HG03159 (cell line): ENCODE results near the gene CYP3A7.
A peak's percentile ranks its signal among the peaks of the same experiment; 100 is the strongest.
"Not testable (repeated sequence)": the region's sequence is repeated elsewhere in the genome, so short reads cannot be mapped to it uniquely, and the experiment has no call there.

Experiments
- ATAC-seq: cut with Tn5 transposase; IDR thresholded peaks from one replicate; pipeline ENCODE4 v1.9.1; 2021; ENCODE audit warnings: mild to moderate bottlenecking, moderate library complexity; ENCODE audit not compliant: unreplicated experiment

Gene CYP3A7

GRCh38 chr7:99734987-99735386 lies at the start of gene CYP3A7:
Gene CYP3A7, minus strand, starts transcription at chr7:99735196. Its CDS starts 103 bp downstream, at chr7:99735093.
- no peak for ATAC-seq

DNA sequence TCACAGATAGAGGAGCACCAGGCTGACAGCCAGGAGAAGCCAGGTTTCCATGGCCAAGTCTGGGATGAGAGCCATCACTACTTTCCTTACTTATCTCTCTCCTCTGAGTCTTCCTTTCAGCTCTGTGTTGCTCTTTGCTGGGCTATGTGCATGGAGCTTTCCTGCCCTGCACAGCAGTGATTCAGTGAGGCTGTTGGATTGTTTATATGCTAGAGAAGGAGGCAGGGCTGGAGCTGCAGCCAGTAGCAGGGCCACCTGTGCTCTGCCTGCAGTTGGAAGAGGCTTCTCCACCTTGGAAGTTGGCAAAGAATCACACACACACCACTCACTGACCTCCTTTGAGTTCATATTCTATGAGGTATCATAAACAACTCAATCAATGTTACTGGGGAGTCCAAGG lies 49.0 kb upstream of the CYP3A7 start, which contains the start of gene CYP3A4:
TSS of gene CYP3A4 (minus strand) at position 178 of the 400 bp plus-strand sequence. CDS start at position 75, 103 bp downstream.
- ATAC-seq, result no peak

DNA sequence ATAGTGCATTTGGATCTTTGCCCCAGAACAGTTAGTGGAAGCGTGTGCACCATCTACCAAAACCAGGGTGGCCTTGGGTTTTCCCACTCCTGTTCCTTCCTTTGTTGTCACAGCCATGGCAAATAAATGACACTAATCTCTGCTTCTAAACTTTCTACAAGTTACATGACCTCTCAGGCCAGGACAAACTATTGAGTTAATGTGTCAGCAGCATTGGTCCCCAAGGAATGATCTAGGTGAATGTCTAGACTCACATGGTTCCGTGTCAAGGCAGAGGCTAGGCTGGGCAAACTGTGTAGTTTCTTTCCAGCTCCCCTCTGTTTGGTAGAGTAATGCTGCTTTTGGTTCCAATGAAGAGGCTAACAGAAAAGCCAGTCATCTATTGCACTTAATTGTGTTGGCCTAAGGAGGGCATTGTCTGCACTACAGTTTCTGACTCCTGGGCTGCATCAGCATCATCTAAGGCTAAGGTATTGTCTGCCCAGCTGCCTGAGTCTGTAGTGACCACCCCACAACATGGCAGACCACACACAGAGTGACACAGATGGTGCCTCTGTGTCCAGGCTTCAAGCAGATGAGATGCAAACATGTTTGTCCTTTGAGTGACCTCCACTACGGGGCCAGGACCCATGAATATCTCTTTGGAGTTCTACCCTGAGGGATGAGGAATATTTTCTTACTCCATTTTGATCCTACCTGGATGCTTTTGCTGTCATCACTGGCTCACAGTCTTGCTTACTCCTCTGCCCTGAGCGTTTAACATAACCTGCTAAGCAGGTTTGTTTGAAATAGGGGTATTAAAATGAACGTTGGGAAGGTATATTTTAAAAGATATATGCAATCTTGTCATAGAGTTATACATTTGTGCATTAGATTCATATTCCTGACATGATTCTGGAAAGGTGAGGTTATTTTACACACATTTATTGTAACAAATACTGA lies 47.3 kb upstream of the CYP3A7 start:
- ATAC-seq, result no peak

DNA sequence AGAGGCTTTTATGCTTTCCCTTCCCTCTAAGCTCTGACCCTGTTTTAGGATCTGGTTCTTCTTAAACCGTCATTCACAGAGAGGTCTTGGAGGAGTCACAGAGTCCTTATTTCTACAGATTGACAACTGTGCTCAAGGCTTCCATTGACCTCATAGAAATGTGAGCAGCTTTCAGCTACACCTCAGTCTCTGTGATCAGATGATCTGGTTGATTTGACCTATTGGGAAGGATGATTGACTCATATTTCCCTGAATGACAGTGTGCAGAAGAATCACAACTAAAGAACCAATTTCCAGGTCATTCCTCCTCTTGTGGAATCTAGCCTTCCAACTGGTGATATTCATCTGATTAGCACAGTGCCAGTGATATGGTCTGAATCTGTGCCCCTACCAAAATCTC lies 45.6 kb upstream of the CYP3A7 start:
- no peak for ATAC-seq

- ATAC-seq, result no peak
These were observed 45.0 kb upstream of the CYP3A7 start for GRCh38 chr7:99779949-99780348.

DNA sequence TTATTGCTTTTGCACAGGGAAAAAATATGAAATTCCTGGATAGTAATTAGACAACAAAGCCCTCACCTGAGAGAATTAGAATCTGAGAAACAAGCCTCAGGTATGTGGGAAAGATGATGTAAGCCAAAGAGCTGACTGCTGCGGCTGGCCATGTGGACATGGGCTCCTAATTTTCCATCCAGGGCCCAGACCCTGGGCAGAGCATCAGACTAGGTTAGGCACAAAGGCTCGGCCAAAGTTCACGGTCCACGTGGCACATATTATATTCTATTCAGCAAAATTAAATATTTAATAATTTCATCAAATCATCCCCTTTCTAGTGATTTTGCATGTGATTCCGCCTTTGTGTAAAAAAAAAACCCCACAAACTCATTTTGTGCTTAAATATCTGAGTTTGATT lies 43.9 kb upstream of the CYP3A7 start:
- no peak for ATAC-seq

DNA sequence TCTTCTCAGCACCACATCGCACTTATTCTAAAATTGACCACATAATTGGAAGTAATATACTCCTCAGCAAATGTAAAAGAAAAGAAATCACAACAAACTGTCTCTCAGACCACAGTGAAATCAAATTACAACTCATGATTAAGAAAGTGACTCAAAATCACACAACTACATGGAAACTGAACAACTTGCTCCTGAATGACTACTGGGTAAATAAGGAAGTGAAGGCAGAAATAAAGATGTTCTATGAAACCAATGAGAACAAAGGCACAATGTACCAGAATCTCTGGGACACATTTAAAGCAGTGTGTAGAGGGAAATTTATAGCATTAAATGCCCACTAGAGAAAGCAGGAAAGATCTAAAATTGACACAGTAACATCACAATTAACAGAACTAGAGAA lies 38.4 kb upstream of the CYP3A7 start:
- not testable (repeated sequence) for ATAC-seq

DNA sequence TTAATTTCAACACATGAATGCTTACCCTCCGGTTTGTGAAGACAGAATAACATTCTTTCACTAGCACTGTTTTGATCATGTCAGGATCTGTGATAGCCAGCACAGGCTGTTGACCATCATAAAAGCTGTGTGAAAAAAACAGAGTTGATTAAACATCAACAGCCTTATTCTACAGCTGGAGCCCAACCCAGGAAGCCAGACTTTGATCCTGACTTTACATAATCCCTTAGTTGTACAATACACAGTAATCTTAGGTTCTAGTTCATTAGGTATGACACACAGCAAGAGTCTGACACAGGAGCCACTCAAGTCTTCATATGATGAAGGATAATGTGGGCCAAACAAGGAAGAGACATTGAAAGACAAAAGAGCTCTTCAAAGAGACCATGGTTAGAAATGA lies 37.6 kb upstream of the CYP3A7 start:
- no peak for ATAC-seq

DNA sequence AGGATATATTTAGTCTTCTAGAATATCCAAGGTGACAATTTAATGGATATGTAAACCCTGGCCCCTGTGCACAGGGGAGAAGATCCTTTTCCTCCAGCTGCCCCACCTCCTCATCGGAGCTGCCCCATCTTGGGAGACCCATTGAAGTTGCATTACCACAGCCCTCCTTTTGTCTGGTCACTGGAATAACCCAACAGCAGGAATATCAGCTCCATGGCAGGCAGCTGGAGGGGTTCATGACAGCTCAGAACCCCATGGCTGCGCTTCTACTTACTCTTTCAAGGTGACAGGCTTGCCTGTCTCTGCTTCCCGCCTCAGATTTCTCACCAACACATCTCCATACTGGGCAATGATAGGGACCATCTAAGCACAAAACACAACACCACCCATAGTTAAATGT lies 34.5 kb upstream of the CYP3A7 start:
- ATAC-seq, result not testable (repeated sequence)

- no peak for ATAC-seq
These were observed 33.5 kb upstream of the CYP3A7 start for GRCh38 chr7:99768471-99768870.

DNA sequence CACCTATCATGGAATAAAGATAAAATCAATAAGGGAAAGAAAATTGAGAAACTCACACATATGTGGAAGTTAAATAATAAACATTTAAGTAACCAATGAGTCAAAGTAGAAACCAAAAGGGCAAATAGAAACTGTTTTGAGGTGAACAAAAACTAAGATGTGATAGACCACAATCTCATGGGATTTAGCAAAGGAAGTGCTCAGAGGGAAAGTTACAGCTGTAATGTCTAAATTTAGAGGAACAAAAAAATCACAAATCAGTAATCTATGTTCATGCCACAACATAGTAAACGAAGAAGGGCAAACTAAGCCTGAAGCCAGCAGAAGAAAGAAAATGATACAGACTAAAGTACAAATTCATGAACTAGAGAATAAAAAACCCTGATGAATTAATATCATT lies 32.7 kb upstream of the CYP3A7 start:
- peak; percentile 77 for ATAC-seq

GRCh38 chr7:99766484-99767099 lies 31.6 kb upstream of the CYP3A7 start:
- ATAC-seq, result no peak

DNA sequence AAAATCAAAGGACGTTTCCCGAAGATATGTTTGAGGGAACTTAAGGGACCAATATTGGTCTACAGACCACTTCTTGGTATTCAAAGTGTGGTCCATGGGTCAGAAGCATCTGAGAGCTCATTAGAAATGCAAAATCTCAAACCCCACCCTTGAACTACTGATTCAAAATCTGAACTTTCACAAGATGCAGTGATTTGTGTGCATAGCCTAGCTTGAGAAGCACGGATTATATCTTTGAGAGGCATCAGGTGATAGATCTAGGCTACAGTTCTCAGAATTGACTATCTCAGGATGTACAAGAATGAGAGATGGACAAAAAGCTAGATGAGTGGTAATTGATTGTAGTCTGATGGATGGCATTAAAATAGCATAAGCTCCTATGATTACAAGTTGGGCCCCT lies 29.5 kb upstream of the CYP3A7 start:
- ATAC-seq, result no peak

GRCh38 chr7:99762680-99763327 lies 27.8 kb upstream of the CYP3A7 start:
- no peak for ATAC-seq

GRCh38 chr7:99755085-99755484 lies 20.1 kb upstream of the CYP3A7 start:
- ATAC-seq, result no peak

DNA sequence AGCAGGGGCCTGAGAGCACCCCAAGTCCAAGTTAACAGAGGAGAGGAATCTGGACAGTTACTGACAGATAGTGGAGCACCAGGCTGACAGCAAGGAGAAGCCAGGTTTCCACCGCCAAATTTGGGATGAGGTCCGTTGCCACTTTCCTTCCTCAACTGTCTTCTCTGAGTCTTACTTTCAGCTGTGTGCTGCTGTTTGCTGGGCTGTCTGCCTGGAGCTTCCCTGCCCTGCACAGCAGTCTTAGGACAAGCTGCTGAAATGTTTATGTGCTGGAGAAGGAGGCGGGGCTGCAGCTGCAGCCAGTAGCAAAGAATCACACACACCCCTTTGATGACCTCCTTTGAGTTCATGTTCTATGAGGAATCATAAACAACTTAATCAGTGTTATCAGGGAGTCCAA lies 17.4 kb upstream of the CYP3A7 start:
- ATAC-seq, result no peak

- ATAC-seq, result not testable (repeated sequence)
These were observed 16.5 kb upstream of the CYP3A7 start for GRCh38 chr7:99751322-99752052.

- no peak for ATAC-seq
These were observed 14.0 kb upstream of the CYP3A7 start for GRCh38 chr7:99748846-99749579.

DNA sequence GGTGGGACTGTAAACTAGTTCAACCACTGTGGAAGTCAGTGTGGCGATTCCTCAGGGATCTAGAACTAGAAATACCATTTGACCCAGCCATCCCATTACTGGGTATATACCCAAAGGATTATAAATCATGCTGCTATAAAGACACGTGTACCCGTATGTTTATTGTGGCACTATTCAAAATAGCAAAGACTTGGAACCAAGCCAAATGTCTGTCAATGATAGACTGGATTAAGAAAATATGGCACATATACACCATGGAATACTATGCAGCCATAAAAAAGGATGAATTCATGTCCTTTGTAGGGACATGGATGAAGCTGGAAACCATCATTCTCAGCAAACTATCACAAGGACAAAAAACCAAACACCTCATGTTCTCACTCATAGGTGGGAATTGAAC lies 11.9 kb upstream of the CYP3A7 start:
- not testable (repeated sequence) for ATAC-seq

GRCh38 chr7:99745395-99745794 lies 10.4 kb upstream of the CYP3A7 start:
- not testable (repeated sequence) for ATAC-seq
